ENCODE data around the gene LRP2BP.

- no peak for TF ChIP-seq CTCF (conservative IDR thresholded peaks at IDR 0.05; ENCODE audit: low read depth, low read length)
- TF ChIP-seq SMC3 (IDR thresholded peaks at IDR 0.05; ENCODE audit: low read depth, low read length), result no peak
- no peak for TF ChIP-seq RFX5 (IDR thresholded peaks at IDR 0.05; ENCODE audit: low read depth, low read length)
- no peak for TF ChIP-seq CHD1 (IDR thresholded peaks at IDR 0.05; ENCODE audit: low read depth, low read length)
- TF ChIP-seq NFE2L2 (IDR thresholded peaks at IDR 0.05; ENCODE audit: low read depth, low read length), result no peak
- TF ChIP-seq MAFK (IDR thresholded peaks at IDR 0.05; ENCODE audit: low read depth, low read length), result no peak
- no peak for TF ChIP-seq POLR2A (IDR thresholded peaks at IDR 0.05; ENCODE audit: low read depth, low read length)
- no peak for TF ChIP-seq MAZ (IDR thresholded peaks at IDR 0.05; ENCODE audit: borderline replicate concordance, low read depth, low read length)
- no peak for TF ChIP-seq BHLHE40 (IDR thresholded peaks at IDR 0.05; ENCODE audit: low read depth, low read length)
- no peak for TF ChIP-seq RCOR1 (IDR thresholded peaks at IDR 0.05; ENCODE audit: insufficient replicate concordance, low read length)
- no peak for TF ChIP-seq FOS (IDR thresholded peaks at IDR 0.05; ENCODE audit: low read depth, low read length)
- no peak for TF ChIP-seq CEBPB (IDR thresholded peaks at IDR 0.05; ENCODE audit: low read depth, low read length)
- no peak for TF ChIP-seq RAD21 (IDR thresholded peaks at IDR 0.05; ENCODE audit: low read length)
These were observed 7.8 kb downstream of the LRP2BP start for GRCh38 chr4:185387957-185388356.

Measured in IMR-90 (cell line).